H9 (cell line): Measurements from ENCODE around the gene HMGA1. TPM values are rescaled to one million over a fixed set of nuclear protein-coding genes. Genes with fewer than 3 reads are reported as not detected.

Source experiments
- DNase-seq: peaks from one replicate; pipeline ENCODE4 v3.0.0-alpha.2; 2017
- H2AFZ ChIP-seq: one replicate; pipeline ENCODE4 v1.6.1; 2013; ENCODE audit warnings: mild to moderate bottlenecking, low read length, control low read depth, moderate library complexity
- H2AK5ac ChIP-seq: 2 replicates; pipeline ENCODE4 v1.6.1; 2013; ENCODE audit warnings: low read length, control low read depth, mixed read lengths; ENCODE audit not compliant: insufficient read length
- H2BK120ac ChIP-seq: one replicate; pipeline ENCODE4 v1.6.1; 2013; ENCODE audit warnings: low read depth, mild to moderate bottlenecking, low read length, control low read depth, inconsistent platforms; ENCODE audit not compliant: poor library complexity, severe bottlenecking
- H2BK12ac ChIP-seq: 2 replicates; pipeline ENCODE4 v1.6.1; 2013; ENCODE audit warnings: low read length, control low read depth, mixed read lengths, low read depth; ENCODE audit not compliant: insufficient read length
- H2BK15ac ChIP-seq: 2 replicates; pipeline ENCODE4 v1.6.1; 2013; ENCODE audit warnings: low read depth, low read length, control low read depth
- H2BK20ac ChIP-seq: one replicate; pipeline ENCODE4 v1.6.1; 2013; ENCODE audit warnings: low read depth, mild to moderate bottlenecking, low read length, control low read depth, inconsistent platforms; ENCODE audit not compliant: poor library complexity, severe bottlenecking
- H2BK5ac ChIP-seq: 2 replicates; pipeline ENCODE4 v1.6.1; 2013; ENCODE audit warnings: low read length, control low read depth, mixed read lengths; ENCODE audit not compliant: insufficient read length
- H3K14ac ChIP-seq: 2 replicates; pipeline ENCODE4 v1.6.1; 2013; ENCODE audit warnings: low read length, control low read depth; ENCODE audit not compliant: insufficient read depth
- H3K18ac ChIP-seq: 2 replicates; pipeline ENCODE4 v1.6.1; 2013; ENCODE audit warnings: low read depth, mild to moderate bottlenecking, mixed read lengths, low read length, control low read depth; ENCODE audit not compliant: insufficient read length
- H3K23ac ChIP-seq: 2 replicates; pipeline ENCODE4 v1.6.1; 2013; ENCODE audit warnings: low read length, control low read depth, mixed read lengths, low read depth; ENCODE audit not compliant: insufficient read length
- H3K23me2 ChIP-seq: 2 replicates; pipeline ENCODE4 v1.6.1; 2013; ENCODE audit warnings: low read depth, mild to moderate bottlenecking, mixed read lengths, low read length, control low read depth; ENCODE audit not compliant: insufficient read length, poor library complexity, severe bottlenecking
- H3K27ac ChIP-seq: 2 replicates; pipeline ENCODE4 v1.5.1; 2013; ENCODE audit warnings: low read length, control low read depth, mixed read lengths, low read depth; ENCODE audit not compliant: insufficient read length
- H3K27me3 ChIP-seq: 2 replicates; pipeline ENCODE4 v1.6.1; 2013; ENCODE audit warnings: low read length, control low read depth, inconsistent platforms; ENCODE audit not compliant: insufficient read depth
- H3K4ac ChIP-seq: 2 replicates; pipeline ENCODE4 v1.6.1; 2013; ENCODE audit warnings: low read depth, mild to moderate bottlenecking, control low read depth, inconsistent platforms, low read length, moderate library complexity
- H3K4me1 ChIP-seq: 2 replicates; pipeline ENCODE4 v1.6.1; 2013; ENCODE audit warnings: low read length, control low read depth, inconsistent platforms; ENCODE audit not compliant: insufficient read depth
- H3K4me2 ChIP-seq: 2 replicates; pipeline ENCODE4 v1.6.1; 2013; ENCODE audit warnings: low read length, control low read depth, mixed read lengths; ENCODE audit not compliant: insufficient read length, insufficient read depth
- H3K56ac ChIP-seq: 2 replicates; pipeline ENCODE4 v1.6.1; 2013; ENCODE audit warnings: low read depth, mild to moderate bottlenecking, mixed read lengths, low read length, control low read depth; ENCODE audit not compliant: insufficient read length
- H3K79me1 ChIP-seq: 2 replicates; pipeline ENCODE4 v1.6.1; 2013; ENCODE audit warnings: low read depth, mild to moderate bottlenecking, moderate library complexity, low read length, control low read depth, inconsistent platforms; ENCODE audit not compliant: insufficient read depth, poor library complexity, severe bottlenecking
- H3K79me2 ChIP-seq: 2 replicates; pipeline ENCODE4 v1.6.1; 2013; ENCODE audit warnings: low read length, control low read depth, inconsistent platforms; ENCODE audit not compliant: insufficient read depth
- H3K9ac ChIP-seq: 2 replicates; pipeline ENCODE4 v1.6.1; 2013; ENCODE audit warnings: low read length, control low read depth, mixed read lengths; ENCODE audit not compliant: insufficient read length; ENCODE audit errors: extremely low read depth
- H3K9me3 ChIP-seq: one replicate; pipeline ENCODE4 v1.6.1; 2013; ENCODE audit warnings: low read depth, low read length, inconsistent platforms; ENCODE audit not compliant: control insufficient read depth
- H3T11ph ChIP-seq: one replicate; pipeline ENCODE4 v1.6.1; 2013; ENCODE audit warnings: mild to moderate bottlenecking, low read length, control low read depth, inconsistent platforms
- H4K20me1 ChIP-seq: one replicate; pipeline ENCODE4 v1.6.1; 2013; ENCODE audit not compliant: control insufficient read depth, insufficient read length, insufficient read depth
- H4K5ac ChIP-seq: 2 replicates; pipeline ENCODE4 v1.6.1; 2013; ENCODE audit warnings: low read depth, mild to moderate bottlenecking, mixed read lengths, low read length, control low read depth; ENCODE audit not compliant: insufficient read length
- H4K8ac ChIP-seq: replicated peaks from 2 replicates; pipeline ENCODE4 v1.6.1; 2013; ENCODE audit warnings: low read length, control low read depth, mixed read lengths, low read depth; ENCODE audit not compliant: insufficient read length
- H4K91ac ChIP-seq: 2 replicates; pipeline ENCODE4 v1.6.1; 2013; ENCODE audit warnings: low read depth, mild to moderate bottlenecking, moderate library complexity, mixed read lengths, low read length, control low read depth; ENCODE audit not compliant: insufficient read length
- H3K27ac Mint-ChIP-seq, 3 experiments: 2 replicates in 2 of 3; 3 replicates in 1 of 3; pipeline ENCODE4 v1.8.0; 2020 to 2021; ENCODE audit warnings: mixed read lengths in 3 of 3, mild to moderate bottlenecking in 1 of 3, moderate library complexity in 1 of 3
- H3K27me3 Mint-ChIP-seq: 2 replicates; pipeline ENCODE4 v1.8.0; 2021; ENCODE audit warnings: low read depth, mild to moderate bottlenecking, moderate library complexity, mixed read lengths
- H3K36me3 Mint-ChIP-seq, 3 experiments: 2 replicates in 2 of 3; 3 replicates in 1 of 3; pipeline ENCODE4 v1.8.0; 2020 to 2021; ENCODE audit warnings: low read depth in 3 of 3, mixed read lengths in 3 of 3; ENCODE audit not compliant: insufficient read depth in 1 of 3
- H3K4me1 Mint-ChIP-seq, 2 experiments: 2 replicates each; pipeline ENCODE4 v1.8.0; 2020; ENCODE audit warnings: mixed read lengths in 2 of 2
- H3K4me3 Mint-ChIP-seq, 2 experiments: 2 replicates in 1 of 2; 3 replicates in 1 of 2; pipeline ENCODE4 v1.8.0; 2020 to 2021; ENCODE audit warnings: mild to moderate bottlenecking in 2 of 2, mixed read lengths in 2 of 2, moderate library complexity in 1 of 2
- H3K9me3 Mint-ChIP-seq, 2 experiments: 2 replicates in 1 of 2; 3 replicates in 1 of 2; pipeline ENCODE4 v1.8.0; 2020; ENCODE audit warnings: mild to moderate bottlenecking in 2 of 2, mixed read lengths in 2 of 2, moderate library complexity in 1 of 2
- CTCF ChIP-seq: fragments of 200-600 bp; sonication (generic); conservative IDR thresholded peaks from 3 replicates; pipeline ENCODE4 v1.8.0; 2021; ENCODE audit warnings: antibody characterized with exemption, mild to moderate bottlenecking
- WGBS: extraction: QIAGEN DNeasy Blood & Tissue Kit; methylation state at CpG from one replicate; pipeline ENCODE4 v1.1.7; 2013; ENCODE audit warnings: missing lambda C conversion rate, low lambda C conversion rate, mixed read lengths; ENCODE audit not compliant: insufficient read length; ENCODE audit errors: extremely low coverage; 5-methylcytosine and 5-hydroxymethylcytosine counted together
- total RNA-seq: library from RNA; stranded (reverse); gene quantifications from 2 replicates; pipeline ENCODE4 v1.2.1, GENCODE V29; 2021

HMGA1 gene
- total RNA-seq, 1 experiment from 2014 or later: 2,116 TPM

GRCh38 chr6:34201455-34202107 lies 35.1 kb upstream of the HMGA1 start:
- Histone ChIP-seq H3K14ac (no peak overlapping the region), H3K9me3 (no peaks in the 10 kb centered on the region), H3K4me2 (no peak overlapping the region), H3K56ac (no peak overlapping the region), H3K4me1 (peaks cover 7% of the 10 kb centered on the region), H2AFZ (no peak overlapping the region), H4K20me1 (no peaks in the 10 kb centered on the region), H2BK12ac (no peak overlapping the region), H3K9ac (no peak overlapping the region), H4K91ac (no peak overlapping the region), H3K27ac (no peak overlapping the region), H2AK5ac (no peak overlapping the region), H2BK5ac (no peak overlapping the region), H3K27me3 (no peaks in the 10 kb centered on the region), H3T11ph (no peak overlapping the region), H4K8ac (no peak overlapping the region), H3K23ac (no peak overlapping the region), H3K79me1 (no peaks in the 10 kb centered on the region), H4K5ac (no peak overlapping the region), H3K79me2 (no peaks in the 10 kb centered on the region), H3K23me2 (no peaks in the 10 kb centered on the region), H2BK20ac (no peak overlapping the region), H2BK15ac (no peak overlapping the region), H2BK120ac (no peak overlapping the region), H3K18ac (no peak overlapping the region), H3K4ac (no peak overlapping the region)
- H3K27ac Mint-ChIP-seq: peak overlapping the region in 1 of 3 experiments; percentile 7; a peak in 1 of 7 replicates
- DNase-seq: no peak
- H3K4me1 Mint-ChIP-seq: peaks cover 29 to 37% of the 10 kb centered on the region in 2 experiments
- peaks cover 2% of the 10 kb centered on the region for H3K27me3 Mint-ChIP-seq
- peaks cover 0 to 7% (median 2%) of the 10 kb centered on the region in 3 experiments; a peak in 2 of 7 replicates for H3K36me3 Mint-ChIP-seq
- no peak for TF ChIP-seq CTCF
- no CpG with 5 or more reads among the region's 4 CpGs for WGBS
- peak overlapping the region in 1 of 2 experiments; percentile 20; a peak in 1 of 5 replicates for H3K4me3 Mint-ChIP-seq
- peaks cover 0 to 10% of the 10 kb centered on the region in 2 experiments; a peak in 2 of 5 replicates for H3K9me3 Mint-ChIP-seq
